Keratinocyte (primary cell): Measurements from ENCODE around the gene OBSL1. TPM values are rescaled to one million over a fixed set of nuclear protein-coding genes. Genes with fewer than 3 reads are reported as not detected.

Source experiments
- DNase-seq: peaks from one replicate; pipeline ENCODE4 v3.0.0-alpha.2; 2011; ENCODE audit warnings: low read depth, missing footprints, low spot score
- FAIRE-seq: peaks from 2 replicates; lab custom pipeline; 2011; peaks lifted over from hg19 to GRCh38; lab: Jason Lieb, UNC
- H2AFZ ChIP-seq: 2 replicates; pipeline ENCODE4 v1.6.0; 2012; ENCODE audit warnings: low read length, control low read depth, inconsistent platforms; ENCODE audit not compliant: control insufficient read depth
- H3K27ac ChIP-seq: 2 replicates; pipeline ENCODE4 v1.5.1; 2011; ENCODE audit warnings: low read length; ENCODE audit not compliant: control insufficient read depth, insufficient read depth
- H3K27me3 ChIP-seq: 3 replicates; pipeline ENCODE4 v1.6.0; 2011; ENCODE audit warnings: low read length; ENCODE audit not compliant: control insufficient read depth, insufficient read depth; ENCODE audit errors: extremely low read depth
- H3K36me3 ChIP-seq, 2 experiments: 2 replicates in 1 of 2; 3 replicates in 1 of 2; pipeline ENCODE4 v1.5.1; 2011; ENCODE audit warnings: low read length in 2 of 2, mild to moderate bottlenecking in 1 of 2; ENCODE audit not compliant: control insufficient read depth in 2 of 2, insufficient read depth in 2 of 2; ENCODE audit errors: extremely low read depth in 1 of 2
- H3K4me1 ChIP-seq: 3 replicates; pipeline ENCODE4 v1.5.1; 2011; ENCODE audit warnings: low read length; ENCODE audit not compliant: control insufficient read depth, insufficient read depth; ENCODE audit errors: extremely low read depth
- H3K4me2 ChIP-seq: 3 replicates; pipeline ENCODE4 v1.6.0; 2011; ENCODE audit warnings: low read depth, low read length; ENCODE audit not compliant: control insufficient read depth, insufficient read depth; ENCODE audit errors: extremely low read depth
- H3K4me3 ChIP-seq, 3 experiments: fragments of 200-600 bp in 1 of 3; sonication (generic) in 1 of 3; 2 replicates in 2 of 3; 3 replicates in 1 of 3; pipeline ENCODE4 v1.5.1; 2011 to 2016; ENCODE audit warnings: low read length in 3 of 3, mild to moderate bottlenecking in 3 of 3, control low read depth in 2 of 3, inconsistent platforms in 1 of 3, low read depth in 1 of 3, mixed read lengths in 1 of 3, mixed run types in 1 of 3, moderate library complexity in 1 of 3; ENCODE audit not compliant: control insufficient read depth in 2 of 3, insufficient read depth in 2 of 3; ENCODE audit errors: extremely low read depth in 1 of 3
- H3K79me2 ChIP-seq: 2 replicates; pipeline ENCODE4 v1.6.0; 2012; ENCODE audit warnings: low read length; ENCODE audit not compliant: control insufficient read depth, insufficient read depth
- H3K9ac ChIP-seq: 3 replicates; pipeline ENCODE4 v1.6.0; 2011; ENCODE audit warnings: low read length; ENCODE audit not compliant: control insufficient read depth, insufficient read depth; ENCODE audit errors: extremely low read depth
- H3K9me1 ChIP-seq: 3 replicates; pipeline ENCODE4 v1.6.0; 2011; ENCODE audit warnings: low read length; ENCODE audit not compliant: control insufficient read depth, insufficient read depth; ENCODE audit errors: extremely low read depth
- H3K9me3 ChIP-seq: 2 replicates; pipeline ENCODE4 v1.5.1; 2012; ENCODE audit warnings: low read depth, low read length; ENCODE audit not compliant: control insufficient read depth
- H4K20me1 ChIP-seq: 3 replicates; pipeline ENCODE4 v1.6.0; 2011; ENCODE audit warnings: low read length; ENCODE audit not compliant: control insufficient read depth, insufficient read depth; ENCODE audit errors: extremely low read depth
- EZH2 ChIP-seq: IDR thresholded peaks from one replicate; pipeline ENCODE4 v1.6.1; 2012; ENCODE audit warnings: inconsistent platforms, mild to moderate bottlenecking, low read length, moderate library complexity
- dilution Hi-C: fragments of 300-500 bp; cut with MboI; formaldehyde crosslinking; loops from one replicate; pipeline ENCODE4 v1.7.0; 2020; ENCODE audit warnings: low sequenced_read_pairs; ENCODE audit not compliant: extremely low pct_ligation_motif_present
- polyA plus RNA-seq, 5 experiments: library from polyadenylated mRNA; depleted of rRNA in 3 of 5; stranded (reverse) in 3 of 5; stranded (forward) in 1 of 5; unstranded in 1 of 5; fragments of >200 nt; gene quantifications; 1 replicate in 1 of 5; 2 replicates in 3 of 5; 3 replicates in 1 of 5; pipeline versions ENCODE4 v1.2.1 to v1.2.3, GENCODE V29; 2011 to 2012; ENCODE audit warnings: missing spikeins in 2 of 5, low read depth in 1 of 5, low replicate concordance in 1 of 5
- TF ChIP-seq, protein P1 (sequence below), 3 experiments: IDR thresholded peaks in 1 of 3; conservative IDR thresholded peaks in 1 of 3; optimal IDR thresholded peaks in 1 of 3; 2 replicates in 2 of 3; 3 replicates in 1 of 3; pipeline versions ENCODE3 to v1.5.1; 2011; ENCODE audit warnings: low read length in 3 of 3, mild to moderate bottlenecking in 3 of 3, moderate library complexity in 2 of 3, control low read depth in 1 of 3, inconsistent platforms in 1 of 3; ENCODE audit not compliant: insufficient read depth in 2 of 3; ENCODE audit errors: extremely low read depth in 1 of 3

OBSL1 gene
- polyA plus RNA-seq, 1 donor (not counting 4 experiments of a cell fraction or from before 2014, with no cell fraction given), result 9.3 TPM

DNA sequence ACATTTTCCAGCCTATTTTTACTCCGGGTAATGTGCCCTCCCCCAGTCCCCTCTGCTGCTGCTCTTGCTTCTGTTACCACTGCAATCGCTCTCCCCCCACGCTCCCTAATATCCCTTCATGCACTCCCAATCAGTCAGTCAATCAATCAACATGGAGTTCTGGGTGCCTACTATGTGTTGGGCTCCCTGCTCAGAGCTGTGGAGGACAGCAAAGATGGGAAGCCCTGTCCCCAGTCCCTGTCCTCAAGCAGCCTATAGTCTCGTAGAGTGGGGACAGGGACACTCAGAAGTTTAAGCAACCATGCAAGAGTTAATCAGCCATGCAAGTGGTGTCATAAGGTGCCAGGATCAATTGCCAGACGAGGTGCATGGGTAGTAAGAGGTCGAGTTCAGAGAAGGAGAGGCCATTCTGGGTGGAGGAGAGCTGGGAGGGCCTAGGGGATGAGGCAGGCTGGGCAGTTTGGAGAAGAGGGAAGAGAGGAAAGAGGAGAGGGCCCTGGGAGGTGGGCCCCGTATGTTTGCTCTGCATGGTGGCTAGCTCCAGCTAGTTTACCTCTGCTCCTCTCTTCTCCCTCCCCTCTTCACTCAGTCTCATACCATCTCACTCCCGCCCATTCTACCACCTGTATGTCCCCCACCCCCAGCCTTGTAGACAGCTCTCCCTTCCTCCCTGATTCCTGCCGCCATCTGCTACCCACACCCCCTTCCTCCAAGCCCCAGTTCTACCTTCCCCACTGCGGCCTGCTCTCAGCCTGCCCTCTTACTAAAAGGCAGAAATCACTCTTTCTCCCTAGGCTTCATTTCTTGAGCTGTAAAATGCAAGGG is 53.2 kb downstream of the OBSL1 start:
- Histone ChIP-seq H3K36me3 (no peaks in the 10 kb centered on the region), H3K9me1 (no peaks in the 10 kb centered on the region), H4K20me1 (no peaks in the 10 kb centered on the region), H3K27me3 (peaks cover 54% of the 10 kb centered on the region), H3K4me1 (peaks cover 8% of the 10 kb centered on the region), H3K9ac (no peak overlapping the region), H3K27ac (no peak overlapping the region), H3K79me2 (no peaks in the 10 kb centered on the region), H2AFZ (no peak overlapping the region), H3K4me3 (no peak overlapping the region), H3K4me2 (no peak overlapping the region), H3K9me3 (no peaks in the 10 kb centered on the region)
- no peak for DNase-seq
- FAIRE-seq, result no peak
- no peak for TF ChIP-seq EZH2
- TF ChIP-seq, protein P1, sequence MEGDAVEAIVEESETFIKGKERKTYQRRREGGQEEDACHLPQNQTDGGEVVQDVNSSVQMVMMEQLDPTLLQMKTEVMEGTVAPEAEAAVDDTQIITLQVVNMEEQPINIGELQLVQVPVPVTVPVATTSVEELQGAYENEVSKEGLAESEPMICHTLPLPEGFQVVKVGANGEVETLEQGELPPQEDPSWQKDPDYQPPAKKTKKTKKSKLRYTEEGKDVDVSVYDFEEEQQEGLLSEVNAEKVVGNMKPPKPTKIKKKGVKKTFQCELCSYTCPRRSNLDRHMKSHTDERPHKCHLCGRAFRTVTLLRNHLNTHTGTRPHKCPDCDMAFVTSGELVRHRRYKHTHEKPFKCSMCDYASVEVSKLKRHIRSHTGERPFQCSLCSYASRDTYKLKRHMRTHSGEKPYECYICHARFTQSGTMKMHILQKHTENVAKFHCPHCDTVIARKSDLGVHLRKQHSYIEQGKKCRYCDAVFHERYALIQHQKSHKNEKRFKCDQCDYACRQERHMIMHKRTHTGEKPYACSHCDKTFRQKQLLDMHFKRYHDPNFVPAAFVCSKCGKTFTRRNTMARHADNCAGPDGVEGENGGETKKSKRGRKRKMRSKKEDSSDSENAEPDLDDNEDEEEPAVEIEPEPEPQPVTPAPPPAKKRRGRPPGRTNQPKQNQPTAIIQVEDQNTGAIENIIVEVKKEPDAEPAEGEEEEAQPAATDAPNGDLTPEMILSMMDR (optimal IDR thresholded peaks at IDR 0.05 in 1 of 3, IDR thresholded peaks at IDR 0.05 in 1 of 3, conservative IDR thresholded peaks at IDR 0.05 in 1 of 3; ENCODE audit: extremely low read depth in 1 of 3, insufficient read depth in 2 of 3, low read length in 3 of 3), result no peak
- dilution Hi-C loops, result no loop called here

DNA sequence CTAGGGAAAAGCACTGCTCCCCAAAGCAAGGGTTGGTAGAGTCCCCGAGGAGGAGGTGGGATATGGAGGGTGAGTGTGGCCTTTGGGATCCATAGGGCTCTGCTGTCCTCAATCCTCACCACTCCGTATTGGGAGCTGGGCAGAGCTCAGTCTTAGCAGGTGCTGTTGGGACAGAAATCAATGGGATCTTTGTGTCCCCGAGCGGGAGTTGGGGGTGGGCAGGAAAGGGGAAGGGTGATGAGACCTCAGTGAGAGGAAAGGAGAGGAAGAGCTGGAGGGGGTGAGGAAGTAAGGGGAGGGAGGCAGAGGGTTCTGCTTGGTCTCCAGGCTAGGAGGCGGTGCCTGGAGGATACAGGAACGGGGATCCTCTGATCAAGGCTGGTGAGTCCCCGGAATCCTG is 54.5 kb downstream of the OBSL1 start:
- FAIRE-seq, result no peak

More for the DNA sequence above, 54.5 kb downstream of the OBSL1 start:
- no peak overlapping the region for H3K9ac ChIP-seq
- H3K36me3 ChIP-seq, result no peaks in the 10 kb centered on the region
- H3K4me2 ChIP-seq, result no peak overlapping the region
- peaks cover 63% of the 10 kb centered on the region for H3K27me3 ChIP-seq
- no peak for TF ChIP-seq EZH2
- TF ChIP-seq, protein P1 (optimal IDR thresholded peaks at IDR 0.05 in 1 of 3, IDR thresholded peaks at IDR 0.05 in 1 of 3, conservative IDR thresholded peaks at IDR 0.05 in 1 of 3; ENCODE audit: extremely low read depth in 1 of 3, insufficient read depth in 2 of 3, low read length in 3 of 3), result no peak
- H3K4me1 ChIP-seq, result peaks cover 2% of the 10 kb centered on the region
- H3K79me2 ChIP-seq, result no peaks in the 10 kb centered on the region
- no peak overlapping the region for H3K4me3 ChIP-seq
- no peak for DNase-seq
- dilution Hi-C loops, result no loop called here
- H3K27ac ChIP-seq, result no peak overlapping the region
- H3K9me1 ChIP-seq, result no peaks in the 10 kb centered on the region
- no peak overlapping the region for H2AFZ ChIP-seq
- H3K9me3 ChIP-seq, result no peaks in the 10 kb centered on the region
- H4K20me1 ChIP-seq, result no peaks in the 10 kb centered on the region
